Stimulated activated CD4-positive, alpha-beta T cell treated with anti-CD3 and anti-CD28 coated beads, Interleukin-4, amount 100 ng/mL, for 4 hours (primary cell): ENCODE data around the gene ZC3H15.
"Not testable (repeated sequence)": the region's sequence is repeated elsewhere in the genome, so short reads cannot be mapped to it uniquely, and the experiment has no call there.

ENCODE experiments used
- DNase-seq, 2 experiments: peaks; one replicate each; pipeline ENCODE4 v3.0.0-alpha.2; 2020

ZC3H15 gene

GRCh38 chr2:186496401-186496800 lies 10.3 kb downstream of the ZC3H15 start:
- DNase-seq, result no peak

GRCh38 chr2:186497928-186498327 lies 11.9 kb downstream of the ZC3H15 start:
- DNase-seq, result no peak

- no peak for DNase-seq
These were observed 12.8 kb downstream of the ZC3H15 start for GRCh38 chr2:186498834-186499233.

GRCh38 chr2:186503827-186504606 lies 18.0 kb downstream of the ZC3H15 start:
- DNase-seq, result no peak

GRCh38 chr2:186508263-186508662 lies 22.2 kb downstream of the ZC3H15 start:
- DNase-seq, result no peak

GRCh38 chr2:186515376-186515775 lies 29.3 kb downstream of the ZC3H15 start:
- DNase-seq, result no peak

- DNase-seq, result no peak
These were observed 30.3 kb downstream of the ZC3H15 start for GRCh38 chr2:186516396-186516795.

- no peak for DNase-seq
These were observed 31.0 kb downstream of the ZC3H15 start for GRCh38 chr2:186517090-186517489.

- DNase-seq, result no peak
These were observed 32.2 kb downstream of the ZC3H15 start for GRCh38 chr2:186518291-186518690.

GRCh38 chr2:186518945-186519344 lies 32.9 kb downstream of the ZC3H15 start:
- DNase-seq, result no peak

- DNase-seq, result not testable (repeated sequence)
These were observed 35.6 kb downstream of the ZC3H15 start for GRCh38 chr2:186521570-186522153.

GRCh38 chr2:186522450-186522849 lies 36.4 kb downstream of the ZC3H15 start:
- no peak for DNase-seq

- DNase-seq, result no peak
These were observed 37.7 kb downstream of the ZC3H15 start for GRCh38 chr2:186523791-186524190.

GRCh38 chr2:186526281-186526680 lies 40.2 kb downstream of the ZC3H15 start:
- DNase-seq, result no peak

GRCh38 chr2:186530314-186530713 lies 44.3 kb downstream of the ZC3H15 start:
- DNase-seq, result no peak

GRCh38 chr2:186531257-186531775 lies 45.3 kb downstream of the ZC3H15 start:
- no peak for DNase-seq

- no peak for DNase-seq
These were observed 46.8 kb downstream of the ZC3H15 start for GRCh38 chr2:186532891-186533290.

GRCh38 chr2:186533717-186534116 lies 47.7 kb downstream of the ZC3H15 start:
- no peak for DNase-seq

GRCh38 chr2:186534406-186534805 lies 48.3 kb downstream of the ZC3H15 start:
- no peak for DNase-seq

- DNase-seq, result no peak
These were observed 49.8 kb downstream of the ZC3H15 start for GRCh38 chr2:186535861-186536260.

- DNase-seq, result no peak
These were observed 51.0 kb downstream of the ZC3H15 start for GRCh38 chr2:186537019-186537418.

- no peak for DNase-seq
These were observed 54.9 kb downstream of the ZC3H15 start for GRCh38 chr2:186540941-186541340.

GRCh38 chr2:186542002-186542401 lies 55.9 kb downstream of the ZC3H15 start:
- DNase-seq, result no peak

- no peak for DNase-seq
These were observed 57.6 kb downstream of the ZC3H15 start for GRCh38 chr2:186543561-186544131.
